ENCODE data around the gene BAAT.

The BAAT gene

DNA sequence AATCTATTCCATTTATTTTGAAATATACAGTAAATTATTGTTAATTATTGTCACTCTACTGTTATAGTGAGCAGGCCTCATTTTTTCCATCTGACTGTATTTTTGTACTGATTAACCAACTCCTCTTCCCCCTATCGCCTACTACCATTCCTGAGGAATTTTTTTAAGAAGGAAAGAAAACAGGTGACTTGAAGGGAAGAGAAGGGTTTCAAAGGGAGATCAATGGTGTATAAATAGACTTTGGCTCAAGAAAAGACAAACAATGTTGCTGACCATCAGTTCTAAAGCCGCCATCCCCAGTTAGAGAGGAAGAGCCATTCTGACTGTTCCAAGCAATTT lies 69.7 kb downstream of the BAAT start:
- DNase-seq (ENCODE audit: low read depth), result no peak

DNA sequence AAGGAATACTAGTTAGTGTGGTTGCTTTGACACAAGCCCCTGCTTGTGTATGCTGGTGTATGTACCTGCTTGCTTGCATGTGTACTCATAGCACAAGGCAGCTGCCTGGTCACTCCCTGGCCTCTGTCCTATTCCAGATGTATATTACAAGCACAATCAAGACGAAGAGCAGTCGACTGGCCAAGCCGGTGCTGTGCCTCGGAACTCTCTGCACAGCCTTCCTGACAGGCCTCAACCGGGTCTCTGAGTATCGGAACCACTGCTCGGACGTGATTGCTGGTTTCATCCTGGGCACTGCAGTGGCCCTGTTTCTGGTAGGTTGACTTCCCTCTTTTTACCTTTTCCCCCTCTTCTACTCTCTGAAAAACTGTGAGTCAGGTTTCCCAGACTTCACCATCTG lies 72.1 kb downstream of the BAAT start:
- no peak for DNase-seq (ENCODE audit: low read depth)

DNA sequence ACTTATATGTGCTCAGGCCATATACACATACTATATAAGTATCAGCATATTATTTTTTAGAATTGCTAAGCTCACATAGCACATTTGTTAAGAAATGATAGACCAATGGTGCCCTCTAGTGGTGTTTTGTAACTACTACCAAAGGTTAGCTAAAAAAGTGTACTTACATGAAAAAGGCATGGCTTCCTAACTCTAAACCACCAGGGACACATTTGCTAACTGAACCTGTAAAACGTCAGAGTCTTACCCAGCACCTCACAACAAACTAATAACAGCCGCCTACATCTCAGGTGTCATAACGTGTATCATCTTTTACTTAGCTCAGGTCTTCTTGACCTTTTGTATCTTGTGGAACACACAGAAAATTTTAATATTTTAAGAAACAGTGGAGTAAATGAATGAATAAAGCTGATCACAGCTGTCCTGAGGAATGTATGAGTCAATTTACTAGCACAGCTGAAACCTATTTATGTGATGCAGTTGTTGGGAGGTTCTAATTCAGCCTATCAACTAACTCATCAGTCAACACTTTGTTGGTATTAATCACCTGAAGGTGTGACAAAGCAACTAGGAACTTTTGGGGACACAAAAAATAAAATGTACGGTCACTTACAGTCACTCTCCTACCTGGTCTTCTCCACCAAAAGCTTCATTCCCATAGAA lies 72.9 kb downstream of the BAAT start:
- DNase-seq (ENCODE audit: low read depth), result peak; percentile 35

DNA sequence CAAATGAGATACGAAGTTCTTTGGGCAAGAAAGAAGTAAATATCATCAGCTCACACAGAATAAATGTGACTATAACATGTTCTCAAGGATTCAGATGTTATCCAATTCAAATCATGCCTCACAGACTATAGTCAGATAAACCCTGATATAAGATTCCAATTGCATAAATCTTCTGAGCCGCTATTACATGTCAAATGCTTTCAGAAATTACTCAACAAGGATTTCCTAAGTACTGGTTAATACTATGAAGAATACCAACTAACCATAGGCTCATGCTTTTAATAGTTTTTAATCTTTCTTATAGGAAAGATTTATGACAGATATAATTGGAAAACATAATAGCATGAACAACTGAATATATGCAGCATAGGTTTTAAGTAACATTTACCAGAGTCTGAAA lies 73.6 kb downstream of the BAAT start:
- no peak for DNase-seq (ENCODE audit: low read depth)
